Stimulated activated naive CD8-positive, alpha-beta T cell treated with anti-CD3 and anti-CD28 coated beads, Interleukin-15, amount 100 ng/mL, for 72 hours (primary cell): Measurements from ENCODE around the gene ANXA4.
A peak's percentile ranks its signal among the peaks of the same experiment; 100 is the strongest.
"Not testable (repeated sequence)": the region's sequence is repeated elsewhere in the genome, so short reads cannot be mapped to it uniquely, and the experiment has no call there.

Source experiments
- ATAC-seq: fragments of 150-1000 bp; cut with Tn5 transposase; 2 replicates; pipeline ENCODE4 v1.10.0; 2021; ENCODE audit warnings: mild to moderate bottlenecking, moderate library complexity
- DNase-seq, 2 donors: peaks; one replicate each; pipeline ENCODE4 v3.0.0; 2021 to 2022
- H3K27ac Mint-ChIP-seq, 2 donors: one replicate each; pipeline ENCODE4 v1.8.0; 2022; ENCODE audit warnings: mild to moderate bottlenecking in 2 of 2, mixed read lengths in 2 of 2, moderate library complexity in 2 of 2
- H3K27me3 Mint-ChIP-seq: one replicate; pipeline ENCODE4 v1.8.0; 2022; ENCODE audit warnings: mixed read lengths
- H3K4me1 Mint-ChIP-seq: one replicate; pipeline ENCODE4 v1.8.0; 2022; ENCODE audit warnings: mild to moderate bottlenecking, mixed read lengths
- H3K4me3 Mint-ChIP-seq, 2 donors: one replicate each; pipeline ENCODE4 v1.8.0; 2022; ENCODE audit warnings: mild to moderate bottlenecking in 2 of 2, mixed read lengths in 2 of 2, moderate library complexity in 1 of 2
- H3K9me3 Mint-ChIP-seq, 2 donors: one replicate each; pipeline ENCODE4 v1.8.0; 2022; ENCODE audit warnings: mixed read lengths in 2 of 2

The ANXA4 gene

DNA sequence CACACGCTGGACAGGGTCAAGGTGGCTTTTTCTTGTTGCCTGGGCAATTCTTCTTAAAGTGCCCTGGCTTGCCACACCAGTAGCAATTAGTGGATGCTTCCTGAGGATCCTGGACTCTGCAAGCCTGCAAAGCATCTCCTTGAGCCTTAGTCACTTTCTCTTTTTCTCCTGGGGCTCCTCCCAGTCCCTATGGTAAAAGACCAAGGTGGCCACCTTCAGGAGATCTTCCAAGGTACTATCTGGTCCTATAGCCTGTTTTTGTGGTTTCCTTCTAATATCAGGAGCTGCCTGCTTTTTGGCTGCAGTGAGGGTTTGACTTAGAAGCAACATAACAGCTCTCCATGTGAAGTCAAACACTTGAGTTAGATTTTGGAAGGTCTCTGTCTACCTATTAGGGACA, 54.2 kb downstream of the ANXA4 start:
- Mint-ChIP-seq H3K27me3 (peaks cover 19% of the 10 kb centered on the region), H3K4me3 (no peak overlapping the region), H3K4me1 (peaks cover 20% of the 10 kb centered on the region), H3K9me3 (no peaks in the 10 kb centered on the region), H3K27ac (no peak overlapping the region)
- DNase-seq (no peak), ATAC-seq (no peak)

DNA sequence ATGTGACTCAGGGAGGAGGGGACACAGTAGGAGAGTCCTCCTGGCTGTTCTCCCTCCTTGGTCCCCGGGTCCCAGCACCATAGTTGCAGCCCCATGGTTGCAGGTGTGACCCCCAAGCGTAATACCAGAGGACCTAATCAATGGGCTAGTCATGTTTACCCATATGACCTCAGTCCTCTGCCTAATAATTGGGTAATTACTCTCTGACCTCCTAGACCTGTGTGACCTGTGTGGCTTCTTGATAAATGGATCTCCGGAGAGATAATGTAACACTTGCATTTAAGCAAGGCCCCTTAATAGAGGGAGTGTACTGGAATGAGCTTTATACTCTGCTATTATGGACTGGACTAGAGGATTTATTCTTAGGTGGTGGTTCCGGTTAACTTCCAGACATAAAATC, 55.3 kb downstream of the ANXA4 start:
- peaks cover 20% of the 10 kb centered on the region for H3K4me1 Mint-ChIP-seq
- no peak for ATAC-seq
- no peak overlapping the region for H3K4me3 Mint-ChIP-seq
- no peak overlapping the region for H3K27ac Mint-ChIP-seq
- H3K27me3 Mint-ChIP-seq: peaks cover 19% of the 10 kb centered on the region
- no peaks in the 10 kb centered on the region for H3K9me3 Mint-ChIP-seq
- DNase-seq: no peak

DNA sequence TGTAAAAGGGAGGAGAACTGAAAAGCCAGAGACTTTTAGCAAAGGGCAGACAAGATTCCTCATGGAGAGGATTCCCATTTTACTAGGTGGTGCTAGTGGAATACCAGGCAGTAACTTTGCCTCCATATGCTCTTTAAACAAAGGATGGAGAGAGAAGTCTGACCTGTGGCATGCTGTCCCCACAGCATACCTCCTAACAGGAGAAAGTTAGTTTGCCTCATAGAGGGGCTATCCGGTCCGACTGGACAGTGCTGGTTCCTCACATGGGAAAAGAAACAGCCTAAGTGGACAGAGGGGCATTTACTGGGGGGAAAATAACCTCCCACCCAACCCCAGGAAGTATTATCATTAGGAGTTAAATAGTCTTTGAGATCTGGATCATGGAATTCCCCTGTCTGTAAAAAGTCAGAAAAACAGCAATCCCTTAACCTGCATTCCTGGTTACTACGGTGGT, 55.9 kb downstream of the ANXA4 start:
- Mint-ChIP-seq H3K27ac (peak overlapping the region; percentile 81 to 95), H3K4me3 (peak overlapping the region in 1 of 2 donors; percentile 52), H3K9me3 (no peaks in the 10 kb centered on the region), H3K27me3 (peaks cover 19% of the 10 kb centered on the region), H3K4me1 (peaks cover 20% of the 10 kb centered on the region)
- no peak for ATAC-seq
- no peak for DNase-seq

DNA sequence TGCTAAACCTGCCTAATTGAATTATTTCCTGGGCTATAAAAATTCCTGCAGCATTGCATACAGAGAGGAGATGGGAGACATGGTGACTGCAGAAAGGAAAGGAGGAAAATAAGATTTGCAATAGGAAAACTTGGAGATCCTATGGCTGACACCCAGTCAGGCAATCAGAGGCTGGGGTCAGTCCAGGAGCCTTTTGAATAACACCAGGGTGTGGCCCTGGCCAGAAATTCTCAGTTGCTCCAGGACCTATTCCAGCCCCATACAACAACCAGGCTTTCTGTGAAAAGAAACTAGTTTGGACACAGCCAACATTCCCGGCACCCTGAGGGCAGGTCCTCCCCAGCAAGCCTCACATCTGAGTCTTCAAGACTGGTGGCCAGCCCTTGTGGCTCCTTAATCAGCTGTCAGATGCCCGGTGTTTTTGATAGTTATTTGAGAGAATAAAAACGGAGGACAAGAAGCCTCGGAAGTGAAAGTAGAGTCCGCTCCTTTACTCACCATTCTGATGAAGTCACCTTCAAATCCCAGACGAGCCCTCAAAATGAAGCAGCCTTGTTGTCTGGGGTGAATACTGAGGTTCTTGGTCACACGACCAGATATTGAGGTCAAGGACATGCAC, 56.5 kb downstream of the ANXA4 start:
- DNase-seq: no peak
- peak overlapping the region; percentile 81 to 95 for H3K27ac Mint-ChIP-seq
- peaks cover 19% of the 10 kb centered on the region for H3K27me3 Mint-ChIP-seq
- peak overlapping the region; percentile 52 to 60 for H3K4me3 Mint-ChIP-seq
- H3K9me3 Mint-ChIP-seq: no peaks in the 10 kb centered on the region
- H3K4me1 Mint-ChIP-seq: peaks cover 21% of the 10 kb centered on the region
- no peak for ATAC-seq

DNA sequence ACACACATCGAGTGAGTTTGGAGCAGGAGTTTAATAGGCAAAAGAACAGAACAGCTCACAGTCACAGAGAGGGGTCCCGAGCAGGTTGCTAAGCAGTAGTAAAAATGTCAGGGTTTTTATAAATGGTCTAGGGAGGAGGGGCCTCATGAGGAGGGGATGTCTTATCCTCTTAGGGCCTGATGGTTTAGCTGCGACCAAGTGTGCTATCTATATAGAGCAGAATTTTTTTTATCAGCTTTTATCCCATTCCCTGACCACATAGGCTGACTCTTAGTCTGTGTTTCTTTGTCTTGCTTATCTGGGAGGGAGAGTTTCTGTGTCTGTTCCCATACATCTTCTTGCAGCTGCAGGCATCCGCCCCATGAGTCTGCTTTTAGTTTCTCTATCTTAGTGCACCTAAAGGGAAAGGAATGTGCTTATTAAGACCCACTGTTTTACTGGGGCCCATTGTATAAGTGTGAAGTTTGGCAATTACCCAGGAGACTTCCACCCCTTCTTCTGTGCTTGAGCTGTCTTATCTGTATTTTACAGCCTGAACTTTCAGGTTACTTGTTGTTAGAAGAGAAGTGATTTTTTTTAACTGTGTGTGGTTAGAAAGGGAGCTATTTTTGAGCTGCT, 57.1 kb downstream of the ANXA4 start:
- ATAC-seq (no peak), DNase-seq (no peak)
- Mint-ChIP-seq H3K27me3 (peaks cover 19% of the 10 kb centered on the region), H3K27ac (peak overlapping the region in 1 of 2 donors; percentile 20), H3K4me3 (peak overlapping the region; percentile 52 to 60), H3K4me1 (peaks cover 26% of the 10 kb centered on the region), H3K9me3 (no peaks in the 10 kb centered on the region)

DNA sequence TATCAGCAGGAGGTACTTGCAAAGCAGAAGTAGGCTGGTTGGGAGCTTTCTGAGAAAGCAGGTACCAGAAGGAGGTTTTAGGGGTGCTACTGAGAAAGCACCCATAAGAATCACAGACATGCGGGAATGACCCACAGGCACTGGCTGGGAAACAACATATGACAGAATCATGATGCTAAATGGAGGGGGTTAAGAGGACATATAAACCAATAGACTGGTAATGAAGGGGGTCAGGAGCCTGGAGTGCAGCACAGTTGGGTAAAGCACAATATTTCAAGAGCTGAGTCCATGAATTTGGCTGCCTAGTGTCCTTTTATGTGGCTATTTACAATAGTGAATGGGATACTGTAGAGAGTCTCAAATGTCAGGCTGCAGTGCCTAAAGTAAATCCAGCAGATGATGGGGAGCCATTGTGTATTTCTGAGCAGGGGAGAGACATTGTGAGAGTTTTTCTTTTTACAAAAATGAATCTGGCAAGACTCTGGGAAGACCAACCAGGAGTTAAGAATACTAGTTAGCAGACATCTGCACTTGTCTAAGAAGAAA, 59.9 kb downstream of the ANXA4 start:
- Mint-ChIP-seq H3K4me3 (no peak overlapping the region), H3K27me3 (peaks cover 12% of the 10 kb centered on the region), H3K27ac (no peak overlapping the region), H3K9me3 (no peaks in the 10 kb centered on the region), H3K4me1 (peaks cover 33% of the 10 kb centered on the region)
- DNase-seq: no peak
- no peak for ATAC-seq

DNA sequence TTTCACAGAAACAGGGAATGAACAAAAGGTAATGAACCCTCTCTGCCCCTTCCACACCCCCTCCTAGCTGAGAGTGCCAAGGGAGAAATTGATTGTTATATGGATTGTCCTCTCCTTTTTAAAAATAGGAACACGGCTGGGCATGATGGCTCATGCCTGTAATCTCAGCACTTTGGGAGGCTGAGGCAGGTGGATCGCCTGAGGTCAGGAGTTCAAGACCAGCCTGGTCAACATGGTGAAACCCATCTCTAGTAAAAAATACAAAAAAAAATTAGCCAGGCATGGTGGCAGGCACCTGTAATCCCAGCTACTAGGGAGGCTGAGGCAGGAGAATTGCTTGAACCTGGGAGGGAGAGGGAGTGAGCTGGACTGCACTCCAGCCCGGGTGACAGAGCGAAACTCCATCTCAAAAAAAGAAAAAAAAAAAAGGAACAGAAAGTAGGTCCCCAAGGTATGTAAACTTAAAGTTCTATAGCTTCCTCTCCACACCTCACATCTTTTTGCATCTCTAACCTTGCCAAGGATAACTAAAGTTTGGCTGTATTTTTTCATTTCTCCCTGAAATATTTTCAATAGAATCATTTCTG, 60.9 kb downstream of the ANXA4 start:
- peaks cover 32% of the 10 kb centered on the region for H3K4me1 Mint-ChIP-seq
- not testable (repeated sequence) for DNase-seq, ATAC-seq, H3K27me3 Mint-ChIP-seq, H3K9me3 Mint-ChIP-seq, H3K4me3 Mint-ChIP-seq
- peak overlapping the region in 1 of 2 donors; percentile 60 for H3K27ac Mint-ChIP-seq

DNA sequence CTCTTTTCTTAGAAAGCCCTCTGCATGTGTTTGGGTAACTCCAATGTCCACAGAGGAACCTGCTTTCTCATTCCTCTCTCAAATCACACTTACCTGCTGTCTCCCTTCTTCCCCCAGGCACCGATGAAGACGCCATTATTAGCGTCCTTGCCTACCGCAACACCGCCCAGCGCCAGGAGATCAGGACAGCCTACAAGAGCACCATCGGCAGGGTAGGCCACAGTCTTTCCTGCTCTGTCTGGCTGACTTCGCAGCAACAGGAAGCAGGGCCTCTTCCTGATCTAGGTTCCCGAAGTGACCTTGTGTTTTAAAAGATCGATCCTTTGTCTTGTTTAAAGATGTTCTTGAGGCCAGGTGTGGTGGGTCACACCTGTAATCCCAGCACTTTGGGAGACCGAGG, 62.5 kb downstream of the ANXA4 start:
- Mint-ChIP-seq H3K27ac (peak overlapping the region in 1 of 2 donors; percentile 86), H3K4me1 (peaks cover 16% of the 10 kb centered on the region), H3K9me3 (no peaks in the 10 kb centered on the region), H3K27me3 (no peaks in the 10 kb centered on the region), H3K4me3 (peak overlapping the region in 1 of 2 donors; percentile 56)
- ATAC-seq: no peak
- no peak for DNase-seq

DNA sequence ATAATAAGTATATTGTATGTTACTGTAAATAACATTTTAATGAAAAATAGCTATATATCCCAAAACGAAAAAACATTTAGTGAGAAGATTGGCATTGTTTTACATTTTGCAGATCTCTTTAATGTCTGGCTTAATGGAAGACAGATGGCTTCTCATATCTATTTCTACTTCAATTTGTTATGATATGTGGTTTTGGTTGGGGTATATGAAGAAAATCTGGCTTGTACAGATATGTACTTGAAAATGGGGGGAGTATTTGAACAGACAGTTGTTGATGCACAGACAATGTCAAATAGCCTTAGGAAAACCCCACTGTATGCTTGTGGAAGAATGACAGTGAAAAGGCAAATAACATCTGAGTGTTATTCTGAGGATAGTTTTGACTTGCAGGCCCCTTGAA, 64.0 kb downstream of the ANXA4 start:
- H3K4me1 Mint-ChIP-seq: peaks cover 13% of the 10 kb centered on the region
- no peaks in the 10 kb centered on the region for H3K27me3 Mint-ChIP-seq
- DNase-seq: no peak
- H3K4me3 Mint-ChIP-seq: no peak overlapping the region
- peak overlapping the region in 1 of 2 donors; percentile 44 for H3K27ac Mint-ChIP-seq
- ATAC-seq: no peak
- no peaks in the 10 kb centered on the region for H3K9me3 Mint-ChIP-seq

DNA sequence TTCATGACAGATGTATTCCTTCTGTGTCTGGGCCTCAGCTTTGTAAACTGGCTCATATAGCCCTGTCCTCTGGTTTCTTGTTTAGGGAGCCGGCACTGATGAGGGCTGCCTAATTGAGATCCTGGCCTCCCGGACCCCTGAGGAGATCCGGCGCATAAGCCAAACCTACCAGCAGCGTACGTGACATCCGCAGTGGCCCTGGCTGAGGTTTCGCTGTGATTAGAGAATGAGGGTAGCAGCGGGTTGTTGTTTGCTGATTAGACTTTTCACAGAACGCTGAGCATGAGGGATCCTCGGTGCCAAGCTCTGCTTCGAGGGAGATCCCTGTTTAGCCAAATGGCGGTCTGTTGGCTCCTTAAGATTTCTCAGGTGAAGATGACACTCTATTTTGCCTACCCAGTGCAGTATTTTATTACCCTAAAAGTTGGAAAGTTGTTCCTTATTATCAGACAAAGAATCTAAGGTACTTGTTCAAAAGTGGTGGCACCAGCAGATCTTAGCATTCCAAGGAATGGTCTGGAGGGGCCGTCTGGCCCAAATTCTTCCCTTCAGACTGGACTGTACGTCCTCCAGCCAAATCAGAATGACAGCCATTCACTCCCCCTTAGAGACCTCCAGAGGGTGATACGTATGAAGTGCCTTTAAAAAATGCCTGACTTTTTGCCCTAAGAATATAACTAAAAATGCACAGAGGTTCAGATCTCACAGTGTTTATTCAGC, 66.0 kb downstream of the ANXA4 start:
- ATAC-seq (no peak), DNase-seq (no peak)
- Mint-ChIP-seq H3K27ac (no peak overlapping the region), H3K4me1 (peaks cover 13% of the 10 kb centered on the region), H3K4me3 (no peak overlapping the region), H3K9me3 (no peaks in the 10 kb centered on the region), H3K27me3 (no peaks in the 10 kb centered on the region)

DNA sequence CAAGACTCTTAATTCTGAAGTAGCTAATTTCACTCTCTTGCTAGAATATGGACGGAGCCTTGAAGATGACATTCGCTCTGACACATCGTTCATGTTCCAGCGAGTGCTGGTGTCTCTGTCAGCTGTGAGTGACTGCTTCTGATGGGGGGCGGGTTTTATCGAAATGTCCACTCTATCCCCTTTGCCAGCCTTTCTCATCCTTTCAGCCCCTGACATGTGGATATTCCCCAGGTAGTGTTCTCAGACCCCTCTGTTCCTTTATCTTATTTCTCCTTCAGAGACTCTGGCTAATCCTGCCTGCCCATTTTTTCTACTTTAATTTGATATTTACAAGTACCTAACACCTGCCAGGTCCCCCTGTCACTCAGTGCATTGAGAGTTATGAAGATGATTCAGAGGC, 68.6 kb downstream of the ANXA4 start:
- Mint-ChIP-seq H3K27me3 (no peaks in the 10 kb centered on the region), H3K27ac (peak overlapping the region in 1 of 2 donors; percentile 29), H3K4me1 (no peaks in the 10 kb centered on the region), H3K9me3 (no peaks in the 10 kb centered on the region), H3K4me3 (no peak overlapping the region)
- DNase-seq (no peak), ATAC-seq (no peak)

DNA sequence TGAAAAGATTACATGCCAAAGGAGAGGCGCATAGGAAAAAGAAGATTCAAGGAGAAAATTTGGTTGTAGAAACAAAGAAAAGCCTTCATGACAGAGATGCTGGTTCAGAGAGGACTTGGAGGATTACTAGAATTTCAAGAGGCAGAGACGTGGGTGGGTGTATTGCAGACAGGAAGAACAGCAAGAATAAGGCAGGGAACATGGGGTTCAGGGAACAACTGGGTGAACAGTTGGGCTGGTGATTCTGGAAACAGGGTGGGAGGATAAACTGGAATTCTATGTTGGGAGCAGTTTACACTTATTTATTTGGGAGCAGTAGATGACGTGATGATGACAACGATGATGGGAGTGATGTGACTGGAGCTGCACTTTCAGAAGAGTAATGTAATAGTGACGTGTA, 69.1 kb downstream of the ANXA4 start:
- no peaks in the 10 kb centered on the region for H3K27me3 Mint-ChIP-seq
- peak overlapping the region in 1 of 2 donors; percentile 29 for H3K27ac Mint-ChIP-seq

DNA sequence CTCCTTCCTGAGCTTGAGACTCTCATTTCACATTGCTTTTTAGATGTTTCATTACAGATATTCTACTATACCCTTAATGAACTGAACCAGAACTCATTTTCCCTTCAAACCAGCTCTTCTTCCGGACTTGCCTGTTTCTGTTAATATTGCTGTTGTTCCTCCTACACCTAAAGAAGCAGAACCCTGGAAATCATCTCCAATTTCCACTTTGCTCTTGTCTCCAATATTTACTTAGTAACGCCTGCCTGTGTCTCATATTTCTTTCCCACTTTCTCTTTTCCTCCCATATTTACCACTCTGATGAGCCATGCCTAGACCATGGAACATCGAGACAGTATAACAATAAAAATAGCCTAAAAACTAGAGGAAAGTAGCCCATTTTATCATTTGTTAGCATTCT, 69.7 kb downstream of the ANXA4 start:
- Mint-ChIP-seq H3K27ac (no peak overlapping the region), H3K4me1 (no peaks in the 10 kb centered on the region)

More for the DNA sequence above, 69.1 kb downstream of the ANXA4 start:
- H3K4me3 Mint-ChIP-seq: no peak overlapping the region
- H3K4me1 Mint-ChIP-seq: no peaks in the 10 kb centered on the region
- ATAC-seq: no peak
- no peak for DNase-seq
- H3K9me3 Mint-ChIP-seq: no peaks in the 10 kb centered on the region

DNA sequence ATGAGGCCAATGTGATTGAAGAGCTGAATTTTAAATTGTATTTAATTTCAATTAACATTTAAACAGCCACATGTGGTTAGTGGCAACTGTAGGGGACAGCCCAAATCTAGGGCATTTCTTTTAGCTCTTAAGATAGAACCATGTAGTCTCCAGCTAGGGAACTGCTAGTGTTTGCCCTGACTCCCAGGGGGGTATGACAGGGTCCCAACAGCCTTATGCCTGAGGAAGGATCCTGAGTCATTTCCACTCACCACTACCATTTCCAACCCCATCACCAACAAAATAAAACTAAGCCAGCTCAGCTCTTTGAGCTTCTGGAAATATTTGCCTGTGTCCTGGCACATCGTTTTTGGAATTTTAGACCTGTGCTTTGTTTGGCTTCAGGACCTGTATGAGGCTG, 73.8 kb downstream of the ANXA4 start:
- no peak for DNase-seq
- Mint-ChIP-seq H3K4me3 (no peak overlapping the region), H3K27me3 (no peaks in the 10 kb centered on the region), H3K9me3 (no peaks in the 10 kb centered on the region), H3K4me1 (no peaks in the 10 kb centered on the region), H3K27ac (no peak overlapping the region)
- no peak for ATAC-seq

More for the DNA sequence above, 69.7 kb downstream of the ANXA4 start:
- no peak overlapping the region for H3K4me3 Mint-ChIP-seq
- DNase-seq: no peak
- no peaks in the 10 kb centered on the region for H3K27me3 Mint-ChIP-seq
- ATAC-seq: no peak
- H3K9me3 Mint-ChIP-seq: no peaks in the 10 kb centered on the region

DNA sequence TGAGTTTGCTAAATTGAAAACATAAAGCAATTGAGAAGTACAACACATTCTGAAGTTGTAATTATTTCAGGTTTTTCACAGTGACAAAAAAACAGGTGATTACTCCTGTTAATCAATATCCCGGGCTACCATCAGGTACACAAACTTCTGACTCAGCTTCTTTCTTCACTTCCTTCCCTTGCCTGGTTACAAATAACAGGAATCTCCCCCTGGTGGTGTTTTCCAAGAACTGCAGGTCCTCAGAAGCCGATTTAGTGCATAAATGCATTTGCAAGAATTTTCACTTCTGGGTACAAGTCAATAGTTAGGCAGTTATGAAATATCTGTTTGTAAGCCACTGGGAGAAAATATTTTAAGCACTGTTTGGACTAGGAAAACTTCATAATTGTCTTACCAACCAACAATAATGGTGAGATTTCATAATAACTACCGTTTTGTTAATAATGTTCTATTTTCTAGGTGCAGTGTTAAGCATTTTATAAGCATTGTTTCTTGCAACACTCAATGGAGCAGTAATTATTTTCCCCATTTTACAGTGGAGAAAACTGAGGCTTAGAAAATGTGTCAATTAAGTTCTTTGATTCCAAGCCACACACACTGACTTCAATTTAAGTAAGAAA, 75.1 kb downstream of the ANXA4 start:
- Mint-ChIP-seq H3K27ac (no peak overlapping the region), H3K9me3 (no peaks in the 10 kb centered on the region), H3K27me3 (no peaks in the 10 kb centered on the region), H3K4me1 (no peaks in the 10 kb centered on the region), H3K4me3 (no peak overlapping the region)
- DNase-seq: peak; percentile 59 to 73
- peak; percentile 66 for ATAC-seq
